Stimulated activated CD8-positive, alpha-beta memory T cell treated with anti-CD3 and anti-CD28 coated beads, Interleukin-4, amount 100 ng/mL, for 1 hour (primary cell): ENCODE data around the gene RPN1.
"Not testable (repeated sequence)": the region's sequence is repeated elsewhere in the genome, so short reads cannot be mapped to it uniquely, and the experiment has no call there.

Source experiments
- DNase-seq, 2 donors: peaks; one replicate each; pipeline ENCODE4 v3.0.0-alpha.2; 2020; ENCODE audit warnings: low read depth in 2 of 2, low spot score in 1 of 2

Gene RPN1

GRCh38 chr3:128650096-128651050, at the start of gene RPN1:
RPN1 (minus strand) TSS chr3:128650818; CDS start chr3:128650800, 18 bp downstream.
- peak; percentile 86 to 88 for DNase-seq

- no peak for DNase-seq
Observed at GRCh38 chr3:128698211-128699047, 47.8 kb upstream of the RPN1 start.

DNA sequence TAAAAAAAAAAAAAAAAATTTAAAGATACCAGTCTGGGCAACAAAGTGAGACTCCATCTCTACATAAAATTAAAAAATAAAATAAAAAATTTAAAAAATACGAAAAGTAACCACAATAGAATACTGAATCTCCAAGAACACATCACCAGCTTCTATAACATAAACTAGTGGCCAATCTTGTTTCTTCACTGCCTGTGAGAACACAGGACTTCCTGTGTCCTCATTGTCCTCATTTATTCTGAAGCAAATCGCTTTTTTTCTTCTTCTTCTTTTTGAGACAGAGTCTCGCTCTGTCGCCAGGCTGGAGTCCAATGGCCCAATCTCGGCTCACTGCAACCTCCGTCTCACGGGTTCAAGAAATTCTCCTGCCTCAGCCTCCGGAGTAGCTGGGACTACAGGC, 46.7 kb upstream of the RPN1 start:
- DNase-seq: no peak

GRCh38 chr3:128693696-128694095, 43.1 kb upstream of the RPN1 start:
- DNase-seq: no peak

GRCh38 chr3:128689060-128689459, 38.4 kb upstream of the RPN1 start:
- no peak for DNase-seq

DNA sequence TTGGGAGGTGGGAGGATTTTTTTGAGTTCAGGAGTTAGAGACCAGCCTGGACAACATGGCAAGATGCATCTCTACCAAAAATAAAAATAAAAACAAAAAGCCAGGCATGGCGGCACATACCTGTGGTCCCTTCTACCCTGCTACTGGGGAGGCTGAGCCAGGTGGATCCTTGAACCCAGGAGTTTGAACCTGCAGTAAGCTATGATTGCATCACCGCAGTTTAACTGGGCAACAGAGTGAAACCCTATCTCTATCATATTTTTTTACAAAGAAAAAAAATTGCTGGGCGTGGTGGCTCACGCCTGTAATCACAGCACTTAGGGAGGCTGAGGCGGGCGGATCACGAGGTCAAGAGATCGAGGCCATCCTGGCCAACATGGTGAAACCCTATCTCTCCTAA, 35.8 kb upstream of the RPN1 start:
- no peak for DNase-seq

GRCh38 chr3:128684986-128685726, 34.5 kb upstream of the RPN1 start:
- no peak for DNase-seq

DNA sequence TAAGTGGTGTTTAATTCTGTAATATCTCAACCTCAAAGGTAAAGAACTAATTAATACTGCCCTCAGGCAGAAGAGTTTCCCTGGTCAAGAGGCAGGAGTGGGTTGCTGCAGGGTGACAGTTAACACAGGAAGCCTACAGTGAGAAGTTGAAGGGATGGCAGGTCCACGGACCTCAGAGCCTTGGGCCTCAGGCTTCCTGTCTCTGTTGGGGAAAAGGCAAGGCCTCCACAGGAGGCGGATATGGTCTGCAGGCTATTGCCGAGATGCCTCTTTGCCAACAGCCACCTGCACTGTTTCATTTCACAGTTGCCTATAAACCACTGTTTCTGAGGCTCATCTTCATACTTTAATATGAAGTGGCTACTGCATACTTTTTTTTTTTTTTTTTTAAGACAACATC, 33.3 kb upstream of the RPN1 start:
- DNase-seq: no peak

DNA sequence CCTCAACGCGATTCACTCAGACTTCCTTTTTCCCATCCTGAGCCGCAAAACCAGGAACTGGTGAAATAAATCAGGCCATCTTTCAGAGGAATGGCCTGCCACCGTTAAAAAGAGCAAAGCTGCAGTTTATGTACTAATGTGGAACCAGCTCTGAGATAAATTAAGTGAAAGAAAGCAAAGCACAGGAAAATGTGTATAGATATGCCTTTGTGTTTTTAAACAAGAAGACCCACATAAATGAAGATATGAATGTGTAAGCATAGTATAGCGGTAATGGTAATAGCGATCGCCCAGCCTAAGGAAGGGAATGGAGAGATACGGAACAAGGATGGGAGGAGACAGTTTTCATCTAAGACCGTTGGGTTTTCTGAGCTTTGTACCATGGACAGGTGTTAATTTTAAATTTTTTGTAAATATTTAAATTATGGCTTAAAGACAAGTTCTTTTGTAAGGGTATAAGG, 30.8 kb upstream of the RPN1 start:
- no peak for DNase-seq

GRCh38 chr3:128680603-128681368, 30.2 kb upstream of the RPN1 start:
- DNase-seq: peak; percentile 91 to 94

- DNase-seq: no peak
Observed at GRCh38 chr3:128679338-128679737, 28.7 kb upstream of the RPN1 start.

DNA sequence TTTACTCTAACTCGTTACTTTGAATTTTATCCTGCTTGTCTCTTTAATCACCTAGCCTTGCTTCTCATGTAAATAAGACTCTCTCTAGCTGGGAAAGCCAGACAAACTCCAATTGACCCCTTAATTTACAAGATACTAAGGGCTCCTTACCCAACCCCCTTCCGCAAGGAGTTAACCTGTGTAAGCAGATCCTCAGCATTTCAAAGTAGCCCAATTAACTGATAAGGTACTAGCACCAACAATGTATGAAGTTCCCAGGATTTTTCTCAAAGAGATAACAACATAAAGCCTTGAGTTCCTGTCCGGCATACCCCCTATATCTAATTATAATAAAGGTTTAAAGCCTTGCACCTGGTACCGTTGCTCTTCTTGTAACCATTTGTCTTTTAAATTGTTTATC, 25.2 kb upstream of the RPN1 start:
- DNase-seq: not testable (repeated sequence)

GRCh38 chr3:128674161-128674784, 23.7 kb upstream of the RPN1 start:
- DNase-seq: no peak

- DNase-seq: no peak
Observed at GRCh38 chr3:128667641-128668040, 17.0 kb upstream of the RPN1 start.

DNA sequence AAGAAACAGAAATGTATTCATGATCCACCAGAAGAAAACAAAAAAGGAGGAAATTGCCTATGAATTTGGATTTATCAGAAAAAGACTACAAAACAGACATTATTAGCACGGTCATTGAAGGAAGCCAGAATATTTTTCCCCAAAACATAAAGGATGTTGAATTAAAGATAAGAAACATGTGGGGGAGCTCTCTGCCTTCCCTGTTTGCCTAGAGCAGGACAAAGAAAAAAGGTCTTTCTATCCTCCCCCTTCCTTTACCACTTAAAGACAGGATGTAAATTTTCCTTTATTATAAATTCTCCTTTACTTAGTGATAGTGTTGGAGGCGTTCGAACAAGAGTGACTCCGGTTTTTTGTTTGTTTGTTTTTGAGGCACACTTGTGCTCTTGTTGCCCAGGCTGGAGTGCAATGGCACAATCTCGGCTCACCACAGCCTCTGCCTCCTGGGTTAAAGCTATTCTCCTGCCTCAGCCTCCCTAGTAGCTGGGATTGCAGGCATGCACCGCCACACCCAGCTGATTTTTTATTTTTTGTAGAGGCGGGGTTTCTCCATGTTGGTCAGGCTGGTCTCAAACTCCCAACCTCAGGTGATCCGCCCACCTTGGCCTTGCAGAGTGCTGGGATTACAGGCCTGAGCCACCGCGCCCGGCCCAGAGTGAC, 14.9 kb upstream of the RPN1 start:
- DNase-seq: no peak

GRCh38 chr3:128663151-128663550, 12.5 kb upstream of the RPN1 start:
- DNase-seq: no peak

GRCh38 chr3:128655531-128655930, 4.9 kb upstream of the RPN1 start:
- no peak for DNase-seq

DNA sequence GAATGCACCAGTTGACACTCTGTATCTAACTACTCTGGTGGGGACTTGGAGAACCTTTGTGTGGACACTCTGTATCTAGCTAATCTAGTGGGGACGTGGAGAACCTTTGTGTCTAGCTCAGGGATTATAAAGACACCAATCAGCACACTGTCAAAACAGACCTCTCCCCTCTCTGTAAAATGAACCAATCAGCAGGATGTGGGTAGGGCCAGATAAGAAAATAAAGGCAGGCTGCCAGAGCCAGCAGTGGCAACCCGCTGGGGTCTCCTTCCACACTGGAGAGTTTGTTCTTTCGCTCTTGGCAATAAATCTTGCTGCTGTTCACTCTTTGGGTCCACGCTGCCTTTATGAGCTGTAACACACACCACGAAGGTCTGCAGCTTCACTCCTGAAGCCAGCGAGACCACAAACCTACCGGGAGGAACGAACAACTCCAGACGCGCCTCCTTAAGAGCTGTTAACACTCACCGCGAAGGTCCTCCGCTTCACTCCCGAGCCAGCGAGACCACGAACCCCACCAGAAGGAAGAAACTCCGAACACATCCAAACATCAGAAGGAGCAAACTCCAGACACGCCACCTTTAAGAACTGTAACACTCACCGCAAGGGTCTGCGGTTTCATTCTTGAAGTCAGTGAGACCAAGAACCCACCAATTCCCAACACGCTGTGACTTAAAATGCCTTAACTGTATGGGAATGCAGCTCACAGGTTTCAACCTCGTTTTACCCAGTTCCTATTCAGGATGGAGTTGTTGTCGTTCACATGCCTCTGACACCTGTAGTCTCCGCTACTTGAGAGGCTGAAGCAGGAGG, 3.6 kb upstream of the RPN1 start:
- not testable (repeated sequence) for DNase-seq
